Nephron progenitor cell (in vitro differentiated cells): ENCODE data around the gene CACNA2D3.
A peak's percentile ranks its signal among the peaks of the same experiment; 100 is the strongest.

Experiments used
- DNase-seq: peaks from one replicate; pipeline ENCODE4 v3.0.0; 2021
- H3K27ac Mint-ChIP-seq: 2 replicates; pipeline ENCODE4 v1.8.0; 2021; ENCODE audit warnings: mild to moderate bottlenecking, moderate library complexity, mixed read lengths
- H3K27me3 Mint-ChIP-seq: 2 replicates; pipeline ENCODE4 v1.8.0; 2021; ENCODE audit warnings: mild to moderate bottlenecking, low read depth, mixed read lengths; ENCODE audit not compliant: poor library complexity
- H3K36me3 Mint-ChIP-seq: 2 replicates; pipeline ENCODE4 v1.8.0; 2021; ENCODE audit warnings: low read depth, mixed read lengths
- H3K4me1 Mint-ChIP-seq: 2 replicates; pipeline ENCODE4 v1.8.0; 2021; ENCODE audit warnings: mixed read lengths
- H3K4me3 Mint-ChIP-seq: 2 replicates; pipeline ENCODE4 v1.8.0; 2021; ENCODE audit warnings: mild to moderate bottlenecking, moderate library complexity, mixed read lengths
- H3K9me3 Mint-ChIP-seq: 2 replicates; pipeline ENCODE4 v1.8.0; 2021; ENCODE audit warnings: mild to moderate bottlenecking, moderate library complexity, mixed read lengths
- TF ChIP-seq, protein P1 (sequence below): fragments of 200-600 bp; sonication (generic); IDR thresholded peaks from 2 replicates; pipeline ENCODE4 v1.5.0; 2021; ENCODE audit warnings: antibody characterized with exemption

Gene CACNA2D3

DNA sequence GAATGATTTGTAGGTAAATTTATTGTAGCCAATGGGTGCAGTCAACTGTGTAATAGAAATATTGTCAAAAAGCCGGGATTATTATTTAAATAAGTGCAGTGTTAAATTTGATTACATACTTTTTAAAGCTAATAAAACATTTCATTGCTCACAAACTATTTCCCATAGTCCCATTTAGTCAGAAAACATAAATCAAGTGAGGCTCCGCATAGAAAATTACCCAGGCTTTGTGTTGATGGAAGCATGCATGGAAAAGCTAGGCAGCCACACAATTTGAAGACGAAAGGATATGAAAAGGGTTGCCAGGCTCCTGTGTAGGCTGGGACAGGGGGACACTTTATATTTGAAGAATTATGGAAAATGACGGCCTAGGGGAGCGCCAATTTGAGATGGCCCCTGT lies 723.2 kb downstream of the CACNA2D3 start:
- H3K27me3 Mint-ChIP-seq, result no peaks in the 10 kb centered on the region
- H3K9me3 Mint-ChIP-seq, result no peaks in the 10 kb centered on the region
- no peak overlapping the region for H3K27ac Mint-ChIP-seq
- DNase-seq, result no peak
- H3K4me3 Mint-ChIP-seq, result no peak overlapping the region
- H3K4me1 Mint-ChIP-seq, result peaks cover 55% of the 10 kb centered on the region
- TF ChIP-seq, protein P1, sequence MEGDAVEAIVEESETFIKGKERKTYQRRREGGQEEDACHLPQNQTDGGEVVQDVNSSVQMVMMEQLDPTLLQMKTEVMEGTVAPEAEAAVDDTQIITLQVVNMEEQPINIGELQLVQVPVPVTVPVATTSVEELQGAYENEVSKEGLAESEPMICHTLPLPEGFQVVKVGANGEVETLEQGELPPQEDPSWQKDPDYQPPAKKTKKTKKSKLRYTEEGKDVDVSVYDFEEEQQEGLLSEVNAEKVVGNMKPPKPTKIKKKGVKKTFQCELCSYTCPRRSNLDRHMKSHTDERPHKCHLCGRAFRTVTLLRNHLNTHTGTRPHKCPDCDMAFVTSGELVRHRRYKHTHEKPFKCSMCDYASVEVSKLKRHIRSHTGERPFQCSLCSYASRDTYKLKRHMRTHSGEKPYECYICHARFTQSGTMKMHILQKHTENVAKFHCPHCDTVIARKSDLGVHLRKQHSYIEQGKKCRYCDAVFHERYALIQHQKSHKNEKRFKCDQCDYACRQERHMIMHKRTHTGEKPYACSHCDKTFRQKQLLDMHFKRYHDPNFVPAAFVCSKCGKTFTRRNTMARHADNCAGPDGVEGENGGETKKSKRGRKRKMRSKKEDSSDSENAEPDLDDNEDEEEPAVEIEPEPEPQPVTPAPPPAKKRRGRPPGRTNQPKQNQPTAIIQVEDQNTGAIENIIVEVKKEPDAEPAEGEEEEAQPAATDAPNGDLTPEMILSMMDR, result no peak
- H3K36me3 Mint-ChIP-seq, result no peaks in the 10 kb centered on the region

GRCh38 chr3:54846119-54846518 lies 723.8 kb downstream of the CACNA2D3 start:
- Mint-ChIP-seq H3K4me3 (no peak overlapping the region), H3K36me3 (no peaks in the 10 kb centered on the region), H3K4me1 (peaks cover 60% of the 10 kb centered on the region), H3K27me3 (no peaks in the 10 kb centered on the region), H3K9me3 (no peaks in the 10 kb centered on the region), H3K27ac (no peak overlapping the region)
- no peak for DNase-seq
- TF ChIP-seq, protein P1, result no peak

DNA sequence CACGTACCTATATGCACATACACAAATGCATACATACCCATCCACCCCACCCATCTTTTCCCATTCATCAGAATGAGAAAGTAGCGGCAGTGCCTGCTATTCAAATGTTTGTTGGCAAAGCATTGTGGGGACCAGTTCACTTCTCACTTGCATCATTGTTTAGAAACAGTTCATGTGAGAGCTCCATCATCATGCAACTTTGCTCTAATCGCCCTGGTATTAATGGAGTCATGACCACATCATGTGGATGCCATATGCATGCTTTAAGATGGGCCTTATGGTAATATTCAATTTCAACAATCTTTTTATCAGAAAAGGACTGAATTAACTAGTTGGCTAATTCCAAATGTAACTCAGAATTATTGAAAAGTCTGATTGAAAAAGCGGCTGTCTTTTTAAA lies 725.0 kb downstream of the CACNA2D3 start:
- H3K4me1 Mint-ChIP-seq, result peaks cover 57% of the 10 kb centered on the region
- H3K36me3 Mint-ChIP-seq, result no peaks in the 10 kb centered on the region
- H3K4me3 Mint-ChIP-seq, result no peak overlapping the region
- H3K9me3 Mint-ChIP-seq, result no peaks in the 10 kb centered on the region
- no peaks in the 10 kb centered on the region for H3K27me3 Mint-ChIP-seq
- H3K27ac Mint-ChIP-seq, result no peak overlapping the region
- TF ChIP-seq, protein P1, result no peak
- DNase-seq, result no peak

- H3K9me3 Mint-ChIP-seq, result no peaks in the 10 kb centered on the region
- no peaks in the 10 kb centered on the region for H3K27me3 Mint-ChIP-seq
- H3K27ac Mint-ChIP-seq, result no peak overlapping the region
- DNase-seq, result no peak
- no peaks in the 10 kb centered on the region for H3K36me3 Mint-ChIP-seq
- H3K4me1 Mint-ChIP-seq, result peaks cover 51% of the 10 kb centered on the region
- TF ChIP-seq, protein P1, result no peak
- no peak overlapping the region for H3K4me3 Mint-ChIP-seq
Observed at GRCh38 chr3:54849360-54849759, 727.0 kb downstream of the CACNA2D3 start.

GRCh38 chr3:54850484-54851018 lies 728.2 kb downstream of the CACNA2D3 start:
- TF ChIP-seq, protein P1, result no peak
- no peak overlapping the region for H3K4me3 Mint-ChIP-seq
- peaks cover 46% of the 10 kb centered on the region for H3K4me1 Mint-ChIP-seq
- no peak overlapping the region for H3K27ac Mint-ChIP-seq
- H3K9me3 Mint-ChIP-seq, result no peaks in the 10 kb centered on the region
- no peaks in the 10 kb centered on the region for H3K36me3 Mint-ChIP-seq
- DNase-seq, result no peak
- no peaks in the 10 kb centered on the region for H3K27me3 Mint-ChIP-seq

- peaks cover 4% of the 10 kb centered on the region for H3K27me3 Mint-ChIP-seq
- no peak overlapping the region for H3K4me3 Mint-ChIP-seq
- DNase-seq, result peak; percentile 91
- no peaks in the 10 kb centered on the region for H3K36me3 Mint-ChIP-seq
- TF ChIP-seq, protein P1, result peak; percentile 93
- no peaks in the 10 kb centered on the region for H3K9me3 Mint-ChIP-seq
- no peak overlapping the region for H3K27ac Mint-ChIP-seq
- peaks cover 63% of the 10 kb centered on the region for H3K4me1 Mint-ChIP-seq
Observed at GRCh38 chr3:54853573-54854404, 731.4 kb downstream of the CACNA2D3 start.
